Panc1 (cell line): ENCODE data around the gene ATM. TPM values are rescaled to one million over a fixed set of nuclear protein-coding genes. Genes with fewer than 3 reads are reported as not detected.

Source experiments
- ATAC-seq: fragments of 200-7000 bp; cut with Tn5 transposase; 2 replicates; pipeline ENCODE4 v1.9.1; 2020; ENCODE audit warnings: mild to moderate bottlenecking, moderate library complexity
- BruUV-seq: library from RNA; stranded (reverse); fragments of 400-500 nt; replicated peaks from 2 replicates; lab custom pipeline; 2021; lab: Mats Ljungman, UMichigan
- CTCF ChIA-PET: fragments of 300-600 bp; sonication (Branson Sonifier 250); formaldehyde crosslinking; loops from one replicate; lab custom pipeline; 2022; ENCODE audit warnings: antibody characterized with exemption; lab: Charles Lee
- POLR2A ChIA-PET: fragments of 300-600 bp; sonication (Branson Sonifier 250); formaldehyde crosslinking; loops from one replicate; lab custom pipeline; 2022; ENCODE audit warnings: antibody characterized with exemption; lab: Charles Lee
- DNase-seq: peaks from one replicate; pipeline ENCODE4 v3.0.0-alpha.2; 2010; ENCODE audit warnings: low read depth, low spot score
- H3K27ac ChIP-seq: 2 replicates; pipeline ENCODE4 v1.5.1; 2011; ENCODE audit warnings: mild to moderate bottlenecking, low read length, inconsistent platforms
- H3K27me3 ChIP-seq: fragments of 200-500 bp; sonication (Bioruptor generic); 2 replicates; pipeline ENCODE4 v1.6.0; 2014; ENCODE audit warnings: low read length, inconsistent platforms; ENCODE audit not compliant: control insufficient read depth, insufficient read depth
- H3K36me3 ChIP-seq: fragments of 200-500 bp; sonication (Bioruptor generic); 2 replicates; pipeline ENCODE4 v1.5.1; 2014; ENCODE audit warnings: inconsistent platforms, mild to moderate bottlenecking, low read length, moderate library complexity; ENCODE audit not compliant: control insufficient read depth, insufficient read depth
- H3K4me1 ChIP-seq: 2 replicates; pipeline ENCODE4 v1.5.1; 2011; ENCODE audit warnings: inconsistent platforms, mild to moderate bottlenecking, low read length, moderate library complexity; ENCODE audit not compliant: control insufficient read depth, insufficient read depth
- H3K4me3 ChIP-seq, 2 experiments: 2 replicates each; pipeline ENCODE4 v1.5.1; 2011 to 2012; ENCODE audit warnings: low read depth in 2 of 2, low read length in 2 of 2, mild to moderate bottlenecking in 2 of 2, inconsistent platforms in 1 of 2, moderate library complexity in 1 of 2
- H3K9me3 ChIP-seq: fragments of 200-500 bp; sonication (Bioruptor generic); 2 replicates; pipeline ENCODE4 v1.5.1; 2014; ENCODE audit warnings: low read depth, mild to moderate bottlenecking, inconsistent platforms, low read length, moderate library complexity; ENCODE audit not compliant: control insufficient read depth, insufficient read depth
- CTCF ChIP-seq: fragments of 450-650 bp; IDR thresholded peaks from 2 replicates; pipeline ENCODE4 v1.5.1; 2017; ENCODE audit warnings: mild to moderate bottlenecking
- POLR2AphosphoS5 ChIP-seq: IDR thresholded peaks from 2 replicates; pipeline ENCODE4 v1.6.1; 2012; ENCODE audit warnings: mild to moderate bottlenecking, low read depth, low read length, moderate library complexity
- REST ChIP-seq, 2 experiments: IDR thresholded peaks; 2 replicates each; pipeline ENCODE4 v1.6.1; 2011 to 2012; ENCODE audit warnings: low read depth in 2 of 2, control low read depth in 1 of 2, low read length in 1 of 2, mild to moderate bottlenecking in 1 of 2, moderate library complexity in 1 of 2; ENCODE audit not compliant: insufficient read depth in 1 of 2
- SIN3A ChIP-seq: IDR thresholded peaks from 2 replicates; pipeline ENCODE4 v1.6.1; 2012; ENCODE audit warnings: low read depth, mild to moderate bottlenecking, low read length, moderate library complexity, borderline replicate concordance; ENCODE audit not compliant: insufficient read depth
- TCF7L2 ChIP-seq: IDR thresholded peaks from 2 replicates; pipeline ENCODE4 v1.6.1; 2011; ENCODE audit warnings: mild to moderate bottlenecking, low read depth, low read length, inconsistent platforms
- in situ Hi-C: cut with HindIII; loops from 2 replicates; pipeline ENCODE4 v1.10.0; 2016; ENCODE audit warnings: low sequenced_read_pairs, low pct_unique_long_range_greater_than_20kb
- intact Hi-C: fragments of 100-400 bp; cut with micrococcal nuclease; formaldehyde crosslinking; loops from one replicate; pipeline ENCODE4 v1.10.0; 2022; ENCODE audit not compliant: unreplicated experiment
- total RNA-seq: library from RNA; stranded (reverse); gene quantifications from one replicate; pipeline ENCODE4 v1.2.1, GENCODE V29; 2021; ENCODE audit not compliant: unreplicated experiment

ATM gene
- total RNA-seq, 1 experiment from 2014 or later: 95.6 TPM

- DNase-seq (no peak), ATAC-seq (no peak)
- TF ChIP-seq REST (IDR thresholded peaks at IDR 0.05; ENCODE audit: insufficient read depth in 1 of 2, low read depth in 2 of 2, low read length in 1 of 2) (no peak), CTCF (no peak), TCF7L2 (no peak), SIN3A (no peak), POLR2AphosphoS5 (no peak)
- Histone ChIP-seq H3K27me3 (no peaks in the 10 kb centered on the region), H3K4me1 (no peaks in the 10 kb centered on the region), H3K9me3 (no peaks in the 10 kb centered on the region), H3K36me3 (peaks cover 67% of the 10 kb centered on the region), H3K27ac (no peak overlapping the region), H3K4me3 (no peak overlapping the region)
- ChIA-PET POLR2A (no interaction called here), CTCF (no interaction called here)
- BruUV-seq: no TSS peak
- intact Hi-C loops: no loop called here
- in situ Hi-C loops: no loop called here
These were observed 79.4 kb downstream of the ATM start for GRCh38 chr11:108302121-108302785.

GRCh38 chr11:108307751-108308150, 84.9 kb downstream of the ATM start:
- Histone ChIP-seq H3K4me1 (no peaks in the 10 kb centered on the region), H3K27ac (no peak overlapping the region), H3K4me3 (no peak overlapping the region), H3K27me3 (no peaks in the 10 kb centered on the region), H3K36me3 (peaks cover 50% of the 10 kb centered on the region), H3K9me3 (no peaks in the 10 kb centered on the region)
- intact Hi-C loops (no loop called here), in situ Hi-C loops (no loop called here)
- ATAC-seq (no peak), DNase-seq (no peak)
- no TSS peak for BruUV-seq
- POLR2A ChIA-PET: no interaction called here
- CTCF ChIA-PET: no interaction called here
- TF ChIP-seq REST (IDR thresholded peaks at IDR 0.05; ENCODE audit: insufficient read depth in 1 of 2, low read depth in 2 of 2, low read length in 1 of 2): no peak
- no peak for TF ChIP-seq SIN3A
- TF ChIP-seq POLR2AphosphoS5: no peak
- no peak for TF ChIP-seq CTCF
- TF ChIP-seq TCF7L2: no peak
